HCT116 (cell line): ENCODE data around the gene F10. TPM values are rescaled to one million over a fixed set of nuclear protein-coding genes. Genes with fewer than 3 reads are reported as not detected.

Experiments
- ATAC-seq: fragments of 200-7000 bp; cut with Tn5 transposase; 2 replicates; pipeline ENCODE4 v1.9.1; 2020; ENCODE audit warnings: mild to moderate bottlenecking, moderate library complexity
- BruUV-seq: library from RNA; stranded (reverse); fragments of 400-500 nt; replicated peaks from 2 replicates; lab custom pipeline; 2021; lab: Mats Ljungman, UMichigan
- CTCF ChIA-PET: fragments of 300-600 bp; sonication (Branson Sonifier 250); formaldehyde crosslinking; loops from one replicate; lab custom pipeline; 2021; ENCODE audit warnings: antibody characterized with exemption; lab: Charles Lee
- POLR2A ChIA-PET: fragments of 300-600, 350-600 bp; sonication (Branson Sonifier 250); formaldehyde crosslinking; loops from one replicate; lab custom pipeline; 2021; ENCODE audit warnings: antibody characterized with exemption; lab: Charles Lee
- RAD21 ChIA-PET, 2 experiments: fragments of 300-600 bp; sonication (Branson Sonifier 250); formaldehyde crosslinking; loops; one replicate each; lab custom pipeline; 2023; ENCODE audit warnings: low total read pairs in 2 of 2; ENCODE audit not compliant: uncharacterized antibody in 2 of 2, unreplicated experiment in 2 of 2, low non-redundant PET in 1 of 2; lab: Charles Lee
- DNase-seq: peaks from one replicate; pipeline ENCODE4 v3.0.0-alpha.2; 2010; ENCODE audit warnings: low read depth, low spot score
- H2AFZ ChIP-seq: fragments of 200-600 bp; shearing (Covaris generic), sonication (generic); 2 replicates; pipeline ENCODE4 v1.6.1; 2017; ENCODE audit warnings: low read depth, mixed run types, mixed read lengths, antibody characterized with exemption, low read length; ENCODE audit not compliant: poor library complexity, severe bottlenecking
- H3K27ac ChIP-seq: 2 replicates; pipeline ENCODE4 v1.5.1; 2012; ENCODE audit warnings: low read depth, low read length
- H3K27me3 ChIP-seq: fragments of 200-600 bp; sonication (generic); 2 replicates; pipeline ENCODE4 v1.6.1; 2016; ENCODE audit warnings: mixed run types, low read length, mixed read lengths; ENCODE audit not compliant: insufficient read depth
- H3K36me3 ChIP-seq, 2 experiments: fragments of 200-500 bp in 1 of 2; fragments of 200-600 bp in 1 of 2; sonication (Bioruptor generic) in 1 of 2; sonication (generic) in 1 of 2; 2 replicates each; pipeline versions ENCODE4 v1.5.1 to v1.6.1; 2014 to 2016; ENCODE audit warnings: low read length in 2 of 2, inconsistent platforms in 1 of 2, mixed read lengths in 1 of 2, mixed run types in 1 of 2; ENCODE audit not compliant: insufficient read depth in 2 of 2, control insufficient read depth in 1 of 2
- H3K4me1 ChIP-seq, 2 experiments: fragments of 200-600 bp in 1 of 2; sonication (generic) in 1 of 2; 2 replicates each; pipeline versions ENCODE4 v1.5.1 to v1.6.1; 2012 to 2017; ENCODE audit warnings: low read length in 2 of 2, inconsistent platforms in 1 of 2, mild to moderate bottlenecking in 1 of 2, mixed read lengths in 1 of 2, mixed run types in 1 of 2, moderate library complexity in 1 of 2; ENCODE audit not compliant: insufficient read depth in 2 of 2, control insufficient read depth in 1 of 2
- H3K4me2 ChIP-seq: fragments of 200-600 bp; sonication (generic); 2 replicates; pipeline ENCODE4 v1.6.1; 2017; ENCODE audit warnings: mixed run types, low read length, mixed read lengths
- H3K4me3 ChIP-seq, 2 experiments: fragments of 200-600 bp in 1 of 2; sonication (generic) in 1 of 2; replicated peaks in 1 of 2; 2 replicates each; pipeline ENCODE4 v1.5.1; 2011 to 2016; ENCODE audit warnings: low read length in 2 of 2, control low read depth in 1 of 2, low read depth in 1 of 2, mild to moderate bottlenecking in 1 of 2, mixed read lengths in 1 of 2, mixed run types in 1 of 2
- H3K79me2 ChIP-seq: fragments of 200-600 bp; sonication (generic); 2 replicates; pipeline ENCODE4 v1.6.1; 2017; ENCODE audit warnings: mild to moderate bottlenecking, mixed run types, low read length, moderate library complexity, mixed read lengths; ENCODE audit not compliant: insufficient read depth
- H3K9ac ChIP-seq: fragments of 200-600 bp; sonication (generic); 2 replicates; pipeline ENCODE4 v1.6.1; 2016; ENCODE audit warnings: low read length, mixed read lengths
- H3K9me2 ChIP-seq: fragments of 200-600 bp; sonication (generic), shearing (Covaris generic); 2 replicates; pipeline ENCODE4 v1.6.1; 2017; ENCODE audit warnings: mixed run types, mild to moderate bottlenecking, moderate library complexity; ENCODE audit not compliant: insufficient read depth
- H3K9me3 ChIP-seq, 2 experiments: fragments of 200-500 bp in 1 of 2; fragments of 200-600 bp in 1 of 2; sonication (Bioruptor generic) in 1 of 2; sonication (generic) in 1 of 2; 2 replicates each; pipeline ENCODE4 v1.6.1; 2014 to 2017; ENCODE audit warnings: low read length in 2 of 2, mixed read lengths in 2 of 2, inconsistent platforms in 1 of 2, low read depth in 1 of 2, mild to moderate bottlenecking in 1 of 2, mixed run types in 1 of 2, moderate library complexity in 1 of 2; ENCODE audit not compliant: control insufficient read depth in 1 of 2, insufficient read depth in 1 of 2
- H4K20me1 ChIP-seq: fragments of 200-600 bp; sonication (generic), shearing (Covaris generic); 2 replicates; pipeline ENCODE4 v1.6.1; 2017; ENCODE audit warnings: mixed run types, mild to moderate bottlenecking, moderate library complexity; ENCODE audit not compliant: insufficient read depth
- CBX3 ChIP-seq: IDR thresholded peaks from 2 replicates; pipeline ENCODE4 v1.6.1; 2012; ENCODE audit warnings: low read depth
- CEBPB ChIP-seq: IDR thresholded peaks from 2 replicates; pipeline ENCODE4 v1.6.1; 2012; ENCODE audit warnings: low read depth
- EGR1 ChIP-seq: IDR thresholded peaks from 2 replicates; pipeline ENCODE4 v1.6.1; 2012; ENCODE audit warnings: low read depth
- EZH2 ChIP-seq: fragments of 200-600 bp; sonication (generic); IDR thresholded peaks from 2 replicates; pipeline ENCODE4 v1.6.1; 2017; ENCODE audit warnings: antibody characterized with exemption, mixed run types
- EZH2phosphoT487 ChIP-seq: fragments of 200-600 bp; IDR thresholded peaks from 2 replicates; pipeline ENCODE4 v1.6.1; 2018; ENCODE audit warnings: antibody characterized with exemption, borderline replicate concordance
- SIN3A ChIP-seq: IDR thresholded peaks from 2 replicates; pipeline ENCODE4 v1.6.1; 2012; ENCODE audit warnings: low read depth
- SP1 ChIP-seq: IDR thresholded peaks from 2 replicates; pipeline ENCODE4 v1.6.1; 2012; ENCODE audit warnings: low read depth
- TCF7L2 ChIP-seq: IDR thresholded peaks from 2 replicates; pipeline ENCODE4 v1.7.0; 2011; ENCODE audit warnings: borderline replicate concordance, inconsistent platforms; ENCODE audit not compliant: insufficient read depth, insufficient read length; ENCODE audit errors: extremely low read depth
- ZBTB33 ChIP-seq: IDR thresholded peaks from 2 replicates; pipeline ENCODE4 v1.6.1; 2011; ENCODE audit warnings: mild to moderate bottlenecking, low read length, moderate library complexity; ENCODE audit not compliant: insufficient replicate concordance; ENCODE audit errors: extremely low read depth
- intact Hi-C: fragments of 100-400 bp; cut with micrococcal nuclease; formaldehyde crosslinking; loops from 2 replicates; pipeline ENCODE4 v1.10.0; 2022
- total RNA-seq: library from RNA; stranded (reverse); gene quantifications from one replicate; pipeline ENCODE4 v1.2.1, GENCODE V29; 2021; ENCODE audit not compliant: unreplicated experiment

Gene F10
- total RNA-seq, 1 experiment from 2014 or later = 4.0 TPM

DNA sequence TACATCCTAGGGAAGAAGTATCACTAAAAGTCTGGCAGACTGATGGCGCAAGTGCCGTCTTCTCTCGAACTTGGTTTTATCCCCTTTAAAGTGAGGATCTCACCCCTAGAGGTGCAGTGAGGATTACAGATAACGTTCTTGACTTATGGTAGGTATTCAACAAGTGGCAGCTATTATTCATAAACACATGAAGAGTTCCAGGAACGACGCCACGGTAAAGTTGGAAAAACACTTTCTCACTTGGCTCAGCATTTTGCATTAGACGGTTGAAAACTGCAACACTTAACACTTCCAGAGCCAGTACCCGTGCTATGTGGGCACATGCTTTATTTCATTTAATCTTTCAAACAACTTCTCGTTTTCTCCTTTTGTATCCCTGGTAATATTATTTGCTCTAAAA, 44.6 kb downstream of the F10 start:
- no peak overlapping the region for H3K4me2 ChIP-seq
- no peak for TF ChIP-seq CEBPB
- TF ChIP-seq ZBTB33 = no peak
- TF ChIP-seq SP1 = no peak
- no peak for TF ChIP-seq EGR1
- TF ChIP-seq EZH2phosphoT487 = no peak
- TF ChIP-seq SIN3A = no peak
- no peak for TF ChIP-seq EZH2
- H3K9ac ChIP-seq = no peak overlapping the region
- H3K36me3 ChIP-seq = 0 out of 4 replicates have a peak, but pooled peaks cover 0 to 8% of the 10 kb centered on the region in 2 experiments
- H3K4me3 ChIP-seq = no peak overlapping the region
- H4K20me1 ChIP-seq = no peaks in the 10 kb centered on the region
- POLR2A ChIA-PET = no interaction called here
- CTCF ChIA-PET = no interaction called here
- intact Hi-C loops = no loop called here
- H3K4me1 ChIP-seq = no peaks in the 10 kb centered on the region
- H3K27me3 ChIP-seq = peaks cover 3% of the 10 kb centered on the region; the same call in 1 of the 2 replicates
- no TSS peak for BruUV-seq
- DNase-seq (no peak), ATAC-seq (no peak)
- no peak overlapping the region for H3K27ac ChIP-seq
- no peaks in the 10 kb centered on the region for H3K9me2 ChIP-seq
- no peaks in the 10 kb centered on the region for H3K9me3 ChIP-seq
- no peak overlapping the region for H2AFZ ChIP-seq
- RAD21 ChIA-PET = no interaction called here
- no peaks in the 10 kb centered on the region for H3K79me2 ChIP-seq

DNA sequence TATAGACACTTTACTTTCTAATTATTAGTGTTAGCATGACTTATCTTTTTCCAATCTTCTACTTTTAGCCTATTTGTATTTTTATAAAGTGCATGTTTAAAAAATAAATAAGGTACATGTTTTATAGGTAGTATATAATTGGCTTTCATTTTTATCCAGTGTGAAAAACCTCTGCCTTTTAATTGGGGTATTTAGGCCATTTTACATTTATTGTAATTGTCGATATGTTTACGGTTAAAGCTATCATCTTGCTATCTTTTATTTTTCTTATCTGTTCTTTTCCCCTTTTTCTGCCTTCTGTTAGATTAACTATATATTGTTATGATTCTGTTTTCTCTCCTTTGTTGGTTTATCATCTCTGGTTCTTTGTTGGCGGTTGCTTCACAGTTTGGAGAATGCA, 45.0 kb downstream of the F10 start:
- RAD21 ChIA-PET = no interaction called here
- Histone ChIP-seq H3K9me3 (no peaks in the 10 kb centered on the region), H2AFZ (no peak overlapping the region), H4K20me1 (no peaks in the 10 kb centered on the region), H3K4me2 (no peak overlapping the region), H3K9ac (no peak overlapping the region), H3K27ac (no peak overlapping the region), H3K9me2 (no peaks in the 10 kb centered on the region), H3K36me3 (peaks cover 0 to 8% of the 10 kb centered on the region in 2 experiments; a peak in 1 of 4 replicates), H3K79me2 (no peaks in the 10 kb centered on the region), H3K4me1 (no peaks in the 10 kb centered on the region), H3K4me3 (no peak overlapping the region), H3K27me3 (peaks cover 3% of the 10 kb centered on the region; the same call in 1 of the 2 replicates)
- ATAC-seq = no peak
- POLR2A ChIA-PET = no interaction called here
- no TSS peak for BruUV-seq
- intact Hi-C loops = no loop called here
- TF ChIP-seq CBX3 = no peak
- no peak for TF ChIP-seq TCF7L2
- CTCF ChIA-PET = no interaction called here
- no peak for DNase-seq
